A549 treated with Mapracorat at 1 μM for 4 hours (cell line): ENCODE data around the gene ITGB1BP2. TPM values are rescaled to one million over a fixed set of nuclear protein-coding genes. Genes with fewer than 3 reads are reported as not detected.

Source experiments
- total RNA-seq: library from RNA; stranded (reverse); fragments of 200-300 nt; extraction: Qiagen RNA extraction; gene quantifications from 5 replicates; pipeline ENCODE4 v1.2.3, GENCODE V29; 2022

Gene ITGB1BP2
- total RNA-seq = 0.79 to 1.2 TPM (median 1.0 TPM) in 5 replicates

DNA sequence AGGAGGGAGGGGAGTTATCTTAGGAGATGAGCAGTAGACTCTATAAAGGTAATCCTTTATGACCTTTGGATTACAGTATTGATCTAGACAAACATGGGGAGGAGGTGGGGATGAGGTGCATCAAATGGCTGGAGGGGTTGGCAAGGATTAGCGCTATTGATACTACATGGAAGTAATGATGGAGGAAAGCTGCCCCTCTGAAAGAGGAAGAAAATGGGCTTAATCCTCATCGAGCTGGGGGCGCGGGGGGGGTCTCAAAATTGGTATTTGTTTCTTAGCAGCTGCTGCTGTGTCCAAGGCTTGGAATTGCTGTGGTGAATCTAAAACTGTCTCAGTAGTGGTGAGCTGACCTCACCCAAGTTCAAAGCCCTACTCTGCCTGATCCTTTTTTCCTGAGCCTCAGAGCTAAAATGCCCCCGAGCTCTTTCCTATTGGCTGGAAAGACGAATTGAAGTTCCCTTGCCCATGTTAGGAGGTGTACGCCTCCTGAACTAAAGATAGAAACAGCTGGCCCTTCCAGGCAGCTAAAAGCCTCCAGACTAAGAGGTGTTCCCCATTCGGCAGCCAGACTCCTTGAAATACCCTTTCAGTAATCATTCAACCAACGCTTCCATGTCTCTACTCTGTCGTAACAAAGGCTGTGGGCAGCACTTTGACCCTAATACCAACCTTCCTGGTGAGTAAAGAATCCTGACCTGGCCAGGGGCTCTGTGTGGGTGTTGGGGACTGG, at the start of gene ITGB1BP2:
Gene ITGB1BP2, plus strand, starts transcription at position 556 of the 730 bp plus-strand sequence. Its CDS starts 57 bp downstream, at position 613.

DNA sequence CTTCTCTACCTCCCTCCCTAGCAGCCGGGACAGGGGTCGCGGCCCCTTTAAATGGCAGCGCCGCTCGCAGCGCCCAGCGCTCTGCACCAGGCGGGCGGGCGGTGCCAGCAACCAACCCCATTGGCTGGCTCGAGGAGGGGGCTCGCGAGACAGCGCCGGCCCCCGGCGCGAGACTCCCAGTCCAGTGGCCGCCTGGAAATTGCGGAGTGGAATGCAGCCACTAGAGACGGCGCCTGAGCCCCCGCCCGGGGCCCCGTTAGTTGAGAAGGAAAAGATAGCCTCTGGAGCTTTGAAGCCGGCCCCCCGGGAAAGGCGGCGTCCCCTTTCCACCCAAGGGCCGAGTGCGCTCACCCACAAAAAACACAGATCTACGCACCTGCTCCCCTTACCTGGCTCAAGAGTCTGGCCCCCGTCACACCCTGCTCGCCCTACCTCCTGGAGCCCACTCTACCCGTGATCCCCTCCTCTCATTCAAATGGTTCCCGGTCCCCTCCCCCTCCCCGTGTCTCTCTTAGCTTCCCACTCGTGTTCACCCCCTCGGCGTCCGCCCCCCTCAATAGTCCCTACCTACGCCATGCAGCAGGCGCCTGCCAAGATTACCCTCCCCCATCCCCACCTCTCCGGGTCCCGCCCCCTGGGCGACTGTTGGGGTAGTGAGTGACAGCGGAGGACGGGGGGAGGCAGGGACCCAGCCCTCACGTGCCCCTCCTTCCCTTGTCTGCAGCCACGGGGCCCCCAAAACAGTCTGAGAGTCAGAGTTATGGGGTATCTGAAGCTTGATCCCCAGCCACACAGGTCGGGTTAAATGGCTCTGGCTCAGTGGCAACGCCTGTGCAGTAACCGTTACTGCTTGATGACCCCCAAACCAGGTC, 47.2 kb upstream of the ITGB1BP2 start, which contains the start of gene ZMYM3:
Gene ZMYM3, minus strand, starts transcription at position 49 of the 872 bp plus-strand sequence. CDS start 885 bp downstream, outside the sequence.

GRCh38 chrX:71283403-71284143, 18.0 kb upstream of the ITGB1BP2 start, which contains the start of gene NONO:
Gene NONO, plus strand, starts transcription at chrX:71283635. Its CDS starts 7,003 bp downstream, at chrX:71290638.

Other genes with a start within 250 kb of the ITGB1BP2 start
- 71.4 to 76.6 TPM (median 72.8 TPM) in 5 replicates for gene SNX12, start 233.4 kb upstream of the ITGB1BP2 start, total RNA-seq
- gene FOXO4, start 205.9 kb upstream of the ITGB1BP2 start, total RNA-seq = 0.91 to 1.9 TPM (median 1.5 TPM) in 5 replicates
- gene CXorf65, start 195.0 kb upstream of the ITGB1BP2 start, total RNA-seq = not detected in 5 replicates
- 0.11 to 0.30 TPM (median 0.23 TPM) in 4 of 5 replicates, not detected in the other for gene IL2RG, start 190.2 kb upstream of the ITGB1BP2 start, total RNA-seq
- gene MED12, start 183.2 kb upstream of the ITGB1BP2 start, total RNA-seq = 8.3 to 11.9 TPM (median 10.2 TPM) in 5 replicates
- 0.89 to 1.1 TPM (median 1.1 TPM) in 5 replicates for gene NLGN3, start 156.9 kb upstream of the ITGB1BP2 start, total RNA-seq
- 0.09 to 0.13 TPM (median 0.10 TPM) in 3 of 5 replicates, not detected in the others for gene GJB1, start 78.5 kb upstream of the ITGB1BP2 start, total RNA-seq
- gene ZMYM3, start 47.6 kb upstream of the ITGB1BP2 start, total RNA-seq = 10.2 to 14.3 TPM (median 13.1 TPM) in 5 replicates
- gene NONO, start 18.1 kb upstream of the ITGB1BP2 start, total RNA-seq = 340 to 388 TPM (median 374 TPM) in 5 replicates
- 12.1 to 17.1 TPM (median 16.0 TPM) in 5 replicates for gene TAF1, start 64.6 kb downstream of the ITGB1BP2 start, total RNA-seq
- 29.6 to 43.9 TPM (median 35.5 TPM) in 5 replicates for gene OGT, start 231.4 kb downstream of the ITGB1BP2 start, total RNA-seq